GM19351 (cell line): ENCODE measurements around the gene PSMD7.
A peak's percentile ranks its signal among the peaks of the same experiment; 100 is the strongest.
"Not testable (repeated sequence)": the region's sequence is repeated elsewhere in the genome, so short reads cannot be mapped to it uniquely, and the experiment has no call there.

Source experiments
- ATAC-seq: cut with Tn5 transposase; IDR thresholded peaks from one replicate; pipeline ENCODE4 v1.9.1; 2021; ENCODE audit warnings: mild to moderate bottlenecking, moderate library complexity; ENCODE audit not compliant: unreplicated experiment

Gene PSMD7

DNA sequence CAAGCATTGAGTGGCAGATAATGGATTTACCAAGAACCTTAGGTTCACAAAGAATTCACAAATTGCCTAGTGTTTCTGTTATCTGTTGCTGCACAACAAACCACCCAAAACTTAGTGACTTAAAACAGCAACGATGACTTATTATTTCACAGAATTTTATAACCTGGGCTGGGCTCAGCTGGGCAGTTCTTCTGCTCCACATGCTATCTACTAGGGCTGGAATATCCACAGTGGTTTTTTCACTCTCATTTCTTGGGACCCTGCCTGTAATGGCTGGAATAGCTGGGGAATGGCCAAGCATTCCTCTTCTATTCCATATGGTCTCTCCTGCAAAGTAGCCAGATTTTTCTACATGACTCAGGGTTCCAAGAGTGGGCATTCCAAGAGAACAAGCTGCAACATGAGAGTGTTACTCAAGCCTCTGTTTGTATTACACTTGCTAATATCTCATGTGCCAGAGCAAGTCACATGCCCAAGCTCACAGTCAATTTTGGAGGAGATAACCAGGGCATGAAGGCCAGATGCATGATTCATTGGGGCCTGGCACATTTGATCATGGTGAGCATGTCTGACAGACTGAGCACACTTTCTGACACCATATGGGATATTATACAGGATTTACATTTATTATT, 4.9 kb upstream of the PSMD7 start:
- no peak for ATAC-seq

DNA sequence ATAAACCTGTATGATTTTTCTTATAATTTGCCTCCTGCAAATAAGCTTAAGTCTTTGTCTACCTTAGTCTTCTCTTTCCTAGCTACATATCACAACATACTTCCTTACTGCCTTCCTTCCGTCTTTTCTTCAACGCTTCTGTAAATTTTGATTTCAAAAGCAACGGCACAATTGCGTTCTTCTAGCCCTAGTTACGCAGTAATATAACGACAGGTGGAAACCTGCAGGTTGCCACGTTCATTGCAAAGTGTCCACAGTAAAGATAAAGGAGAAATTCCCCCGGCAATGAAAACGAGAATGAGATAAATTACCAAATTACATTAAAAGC, 546 bp upstream of the PSMD7 start:
- peak; percentile 24 for ATAC-seq

DNA sequence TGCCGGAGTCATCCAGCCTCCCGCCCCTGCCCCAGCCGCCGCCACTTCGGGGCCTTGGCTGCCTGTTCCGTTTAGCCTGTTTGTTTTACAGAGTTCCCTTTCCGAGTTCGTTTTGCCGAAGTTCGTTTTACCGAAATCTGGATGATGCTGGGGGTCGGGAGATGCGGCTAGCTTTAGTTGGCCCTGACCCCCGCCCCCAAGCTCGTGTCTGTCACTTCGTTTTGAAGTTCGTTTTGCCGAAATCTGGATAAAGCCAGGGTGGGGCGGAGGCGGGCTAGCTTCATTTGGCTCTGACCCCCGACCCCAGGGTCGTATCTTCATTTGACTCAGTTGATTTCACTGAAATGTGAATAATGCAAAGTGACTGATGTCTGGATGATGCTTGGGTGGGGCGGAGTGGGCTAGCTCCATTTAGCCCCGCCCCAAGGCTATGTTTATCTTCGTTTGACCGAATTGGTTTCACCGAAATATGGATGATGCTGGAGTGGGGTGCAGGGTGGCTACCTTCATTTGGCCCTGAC, 591 bp downstream of the PSMD7 start:
- ATAC-seq: peak; percentile 43

DNA sequence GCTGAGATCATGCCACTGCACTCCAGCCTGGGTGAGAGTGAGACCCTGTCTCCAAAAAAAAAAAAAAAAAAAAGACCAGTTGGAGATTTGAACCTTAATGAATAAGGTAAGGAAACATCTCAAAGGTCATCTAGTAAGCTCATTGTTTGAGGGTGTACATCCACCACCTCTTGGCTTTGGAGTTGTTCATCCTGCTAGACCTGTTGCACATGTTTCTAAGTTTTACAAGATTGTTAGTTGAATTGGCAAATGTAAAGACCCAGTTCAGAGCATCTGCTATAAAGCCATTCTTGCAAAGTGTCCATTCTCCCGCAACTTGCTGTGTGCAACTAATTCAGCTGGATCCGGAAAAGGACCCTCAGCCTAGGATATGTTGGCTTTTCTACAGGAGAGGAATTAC, 1.5 kb downstream of the PSMD7 start:
- no peak for ATAC-seq

DNA sequence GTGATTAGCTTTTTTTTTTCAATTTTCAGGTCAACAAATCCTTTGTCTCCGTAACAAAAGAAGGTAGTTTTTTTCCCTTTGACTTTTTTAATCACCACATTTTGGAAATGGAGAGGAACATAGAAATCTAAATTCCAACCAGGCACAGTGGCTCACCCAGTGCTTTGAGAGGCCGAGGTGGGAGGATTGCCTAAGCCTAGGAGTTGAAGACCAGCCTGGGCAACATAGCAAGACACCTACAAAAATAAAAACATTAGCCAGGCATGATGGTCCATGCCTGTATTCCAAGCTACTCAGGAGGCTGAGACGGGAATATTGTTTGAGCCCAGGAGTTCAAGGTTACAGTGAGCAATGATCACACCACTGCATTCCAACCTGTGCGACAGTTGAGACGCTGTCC, 5.7 kb downstream of the PSMD7 start:
- no peak for ATAC-seq

DNA sequence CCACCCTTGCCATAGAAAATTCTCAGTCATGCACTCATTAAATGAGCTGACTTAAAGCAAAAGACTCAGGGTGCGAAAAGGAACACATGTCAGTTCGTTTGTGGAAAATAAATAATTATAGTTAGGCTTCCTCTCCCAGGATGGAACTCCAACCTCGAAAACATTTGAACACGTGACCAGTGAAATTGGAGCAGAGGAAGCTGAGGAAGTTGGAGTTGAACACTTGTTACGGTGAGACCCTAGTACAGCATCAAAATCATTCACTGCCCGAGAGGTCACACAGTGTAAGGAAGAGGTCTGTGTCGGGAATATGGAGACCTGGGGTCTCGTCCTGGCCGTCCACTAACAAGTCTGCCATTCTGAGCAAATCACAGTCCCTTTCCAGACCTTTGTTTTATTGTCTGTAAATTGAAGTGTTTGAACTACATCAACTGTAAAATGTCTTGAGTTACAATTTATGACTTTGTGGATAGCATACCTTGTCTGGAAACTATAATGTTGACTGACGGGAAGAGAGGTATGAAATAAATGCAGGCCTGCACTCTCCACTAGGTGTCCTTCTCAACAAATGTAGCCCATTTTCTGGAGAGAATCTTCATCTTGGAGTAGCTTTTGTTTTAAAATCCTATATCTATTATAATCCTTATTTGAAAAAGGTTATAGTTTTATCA, 7.7 kb downstream of the PSMD7 start:
- ATAC-seq: no peak

DNA sequence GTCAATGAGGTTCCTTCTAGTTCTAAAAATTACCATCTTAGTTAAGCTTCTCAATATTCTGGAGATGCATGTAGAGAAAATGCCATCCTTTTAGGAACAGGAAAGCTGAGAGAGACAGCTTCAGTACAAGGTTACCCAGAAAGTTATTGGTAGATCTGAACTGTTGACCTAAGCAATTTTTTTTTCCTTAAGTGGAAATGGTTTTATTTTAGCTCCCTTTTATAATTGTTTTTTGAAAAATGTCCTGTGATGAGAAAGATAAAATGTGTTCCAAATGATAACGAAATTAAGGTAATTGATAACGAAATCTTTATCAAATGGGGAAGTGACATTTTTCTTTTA, 8.2 kb downstream of the PSMD7 start:
- ATAC-seq: no peak

DNA sequence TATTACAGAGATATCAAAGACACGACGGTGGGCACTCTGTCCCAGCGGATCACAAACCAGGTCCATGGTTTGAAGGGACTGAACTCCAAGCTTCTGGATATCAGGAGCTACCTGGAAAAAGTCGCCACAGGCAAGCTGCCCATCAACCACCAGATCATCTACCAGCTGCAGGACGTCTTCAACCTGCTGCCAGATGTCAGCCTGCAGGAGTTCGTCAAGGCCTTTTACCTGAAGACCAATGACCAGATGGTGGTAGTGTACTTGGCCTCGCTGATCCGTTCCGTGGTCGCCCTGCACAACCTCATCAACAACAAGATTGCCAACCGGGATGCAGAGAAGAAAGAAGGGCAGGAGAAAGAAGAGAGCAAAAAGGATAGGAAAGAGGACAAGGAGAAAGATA, 8.7 kb downstream of the PSMD7 start:
- no peak for ATAC-seq

DNA sequence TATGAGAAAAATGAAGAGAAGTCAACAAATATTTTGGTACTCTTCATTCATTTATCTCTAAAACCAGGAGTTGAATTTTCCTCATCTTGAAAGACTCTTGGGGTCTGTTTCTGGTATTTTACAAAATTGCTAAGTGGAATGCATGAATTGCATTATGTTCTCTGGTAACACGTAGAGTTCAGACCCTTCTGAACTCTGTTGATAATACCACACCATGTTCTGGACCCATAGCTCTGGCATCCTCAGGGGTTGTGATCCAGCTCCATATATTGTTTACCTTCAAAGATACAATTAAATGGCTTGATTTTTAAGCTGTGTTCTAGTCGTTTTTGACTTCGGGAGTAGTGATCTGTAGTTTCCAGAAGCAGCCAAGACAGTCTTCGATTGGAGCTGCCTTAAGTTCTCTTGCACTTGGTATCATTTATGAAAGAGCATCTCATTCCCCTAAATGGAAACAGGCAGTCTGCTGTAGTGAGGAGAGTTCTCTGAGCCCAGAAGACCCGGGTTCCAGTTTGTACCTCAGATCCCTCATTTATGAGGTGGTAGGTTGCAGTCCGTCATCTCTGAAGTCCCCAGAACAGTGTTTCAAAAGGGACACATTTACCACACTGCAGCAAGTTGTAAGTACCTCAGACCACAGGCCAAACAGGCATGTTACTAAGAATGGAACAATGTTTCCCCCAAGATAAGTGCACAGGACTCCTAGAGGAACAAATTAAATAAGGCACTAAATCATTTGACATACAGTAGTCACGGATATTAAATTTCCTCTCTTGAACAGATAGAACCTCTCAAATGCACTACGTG, 9.6 kb downstream of the PSMD7 start:
- ATAC-seq: no peak

DNA sequence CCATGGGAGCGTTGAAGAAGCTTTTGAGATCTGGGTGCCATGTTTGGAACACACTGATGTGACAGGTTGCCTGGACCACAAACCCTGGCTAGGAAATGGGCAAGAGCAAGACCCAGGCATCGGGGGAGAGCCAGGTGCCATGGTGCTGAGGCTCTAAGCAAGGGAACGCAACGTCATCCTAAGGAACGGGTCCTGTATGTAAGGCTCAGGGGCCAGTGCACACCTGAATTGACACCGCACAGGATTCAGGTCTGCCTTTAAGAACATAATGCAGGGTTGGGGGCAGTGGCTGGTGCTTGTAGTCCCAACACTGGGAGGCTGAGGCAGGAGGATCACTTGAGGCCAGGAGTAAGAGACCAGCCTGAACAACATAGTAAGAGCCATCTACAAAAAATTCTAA, 10.8 kb downstream of the PSMD7 start:
- ATAC-seq: no peak

DNA sequence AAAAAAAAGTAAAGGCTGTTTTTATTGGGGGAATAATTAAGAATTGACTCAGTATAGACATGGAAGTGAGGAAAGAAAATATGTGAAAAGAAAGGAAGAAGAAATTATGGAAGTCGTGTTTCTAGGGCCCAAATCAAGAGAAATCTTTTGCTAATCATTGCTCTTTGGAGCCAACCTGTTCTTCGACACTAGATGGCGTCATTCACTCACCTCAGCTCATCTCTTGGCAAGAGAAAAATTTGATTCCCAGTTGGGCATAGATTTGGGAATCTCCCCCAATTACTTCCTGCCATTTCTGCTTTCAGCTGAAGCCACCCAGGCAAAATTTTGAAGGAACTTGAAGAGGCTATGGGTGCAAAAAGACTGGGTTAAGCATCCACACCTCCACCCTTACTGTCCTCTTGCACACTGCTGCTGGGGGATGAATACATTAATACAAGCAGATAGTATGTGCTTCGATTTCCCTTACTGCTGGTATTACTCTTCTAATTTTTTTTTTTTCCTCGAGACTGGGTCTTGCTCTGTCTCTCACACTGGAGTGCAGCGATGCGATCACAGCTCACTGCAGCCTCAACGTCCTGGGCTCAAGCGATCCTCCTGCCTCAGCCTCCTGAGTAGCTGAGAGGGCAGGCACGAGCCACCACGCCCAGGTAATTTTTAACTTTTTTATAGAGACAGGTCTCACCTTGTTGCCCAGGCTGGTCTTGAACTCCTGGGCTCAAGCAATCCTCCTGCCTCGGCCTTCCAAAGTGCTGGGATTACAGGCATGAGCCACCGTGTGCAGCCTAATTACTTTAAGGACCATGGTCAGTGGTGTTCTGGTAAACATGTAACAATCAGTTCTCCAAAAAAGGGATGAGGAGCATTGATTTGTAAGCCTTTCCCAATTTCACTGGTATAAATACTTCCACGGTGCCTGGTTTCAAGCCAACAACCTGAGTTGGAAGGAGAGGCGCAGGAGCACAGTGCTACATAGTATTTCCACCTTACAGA, 13.5 kb downstream of the PSMD7 start:
- ATAC-seq: no peak

DNA sequence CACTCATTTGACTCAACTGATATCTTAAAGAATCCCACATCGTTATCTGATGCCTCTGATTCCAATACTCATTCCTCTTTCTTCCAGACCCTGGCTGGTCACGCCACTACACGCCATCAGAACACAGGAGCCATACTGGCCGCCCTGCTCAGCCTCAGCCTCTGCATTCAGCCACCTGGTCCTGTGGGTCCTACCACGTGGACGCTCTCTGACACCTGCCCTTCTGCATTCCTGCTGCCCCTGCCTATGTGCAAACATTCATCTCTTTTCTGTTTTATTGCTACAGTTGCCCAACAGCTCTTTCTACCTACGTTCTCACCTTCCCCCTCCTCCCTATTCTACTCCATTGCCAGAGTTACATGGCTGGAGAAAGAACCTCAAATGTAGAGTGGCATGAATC, 18.4 kb downstream of the PSMD7 start:
- no peak for ATAC-seq

DNA sequence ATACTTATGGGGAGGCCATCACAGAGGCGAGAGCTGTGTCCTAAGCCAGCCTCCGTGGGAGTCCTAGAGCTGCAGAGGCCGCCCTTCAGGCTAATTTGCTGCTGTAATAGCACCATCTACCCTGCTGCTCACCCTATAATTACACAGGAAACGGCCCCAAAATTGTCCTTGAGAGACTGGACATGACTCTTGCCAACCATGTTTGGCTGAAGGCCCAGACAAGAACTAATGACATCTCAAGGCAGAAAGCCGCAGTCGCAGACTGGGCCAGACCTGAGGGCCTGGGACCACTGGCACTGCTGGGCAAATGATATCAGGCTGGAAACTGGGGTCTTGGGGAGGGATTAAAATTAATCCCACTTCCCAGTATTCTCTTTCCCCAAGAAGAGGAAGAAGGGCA, 24.1 kb downstream of the PSMD7 start:
- ATAC-seq: no peak

DNA sequence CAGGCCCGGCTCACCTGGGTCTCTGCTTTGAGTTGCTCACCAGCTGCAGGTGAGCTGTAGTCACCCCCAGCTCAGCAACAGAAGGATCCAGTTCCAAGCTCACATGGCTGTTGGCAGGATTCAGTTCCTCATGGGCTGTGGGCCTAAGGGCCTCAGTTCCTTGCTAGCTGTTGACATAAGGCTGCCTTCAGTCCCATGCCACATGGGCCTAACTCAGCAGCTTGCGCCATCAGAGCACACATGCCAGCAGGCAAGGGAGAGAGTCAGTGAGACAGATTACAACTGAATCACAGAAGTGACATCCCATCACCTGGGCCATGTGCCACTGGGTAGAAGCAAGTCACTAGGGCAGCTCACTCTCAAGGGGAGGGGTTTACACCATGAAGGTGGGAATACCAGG, 24.7 kb downstream of the PSMD7 start:
- no peak for ATAC-seq

DNA sequence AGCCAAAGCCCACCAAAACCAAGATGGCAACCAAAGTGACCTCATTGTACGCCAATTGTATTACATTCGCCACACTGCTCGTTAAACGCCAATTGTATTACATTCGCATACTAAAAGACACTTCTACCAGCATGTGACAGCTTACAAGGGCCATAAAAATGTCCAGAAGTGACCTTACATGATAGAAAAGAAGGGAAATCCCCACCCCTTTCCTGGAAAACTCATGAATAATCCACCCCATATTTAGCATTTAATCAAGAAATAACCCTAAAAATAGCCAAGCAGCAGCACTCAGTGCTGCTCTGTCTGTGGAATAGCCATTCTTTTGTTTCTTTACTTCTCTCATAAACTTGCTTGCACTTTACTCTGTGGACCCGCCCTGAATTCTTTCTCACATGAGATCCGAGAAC, 25.7 kb downstream of the PSMD7 start:
- ATAC-seq: no peak

DNA sequence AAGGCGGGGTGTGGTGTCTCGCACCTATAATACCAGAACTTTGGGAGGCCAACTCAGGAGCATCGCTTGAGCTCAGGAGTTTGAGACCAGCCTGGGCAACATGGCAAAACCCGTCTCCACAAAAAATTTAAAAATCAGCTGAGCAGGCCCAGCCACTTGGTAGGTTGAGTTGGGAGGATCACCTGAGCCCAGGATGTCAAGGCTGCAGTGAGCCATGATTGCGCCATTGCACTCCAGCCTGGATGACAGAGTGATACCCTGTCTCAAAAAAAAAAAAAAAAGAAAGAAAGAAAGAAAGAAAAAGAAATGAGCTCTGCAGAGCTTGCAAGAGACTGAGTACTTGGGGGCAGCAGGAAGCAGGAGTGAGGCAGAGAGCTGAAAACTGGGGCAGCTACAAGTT, 28.2 kb downstream of the PSMD7 start:
- not testable (repeated sequence) for ATAC-seq

DNA sequence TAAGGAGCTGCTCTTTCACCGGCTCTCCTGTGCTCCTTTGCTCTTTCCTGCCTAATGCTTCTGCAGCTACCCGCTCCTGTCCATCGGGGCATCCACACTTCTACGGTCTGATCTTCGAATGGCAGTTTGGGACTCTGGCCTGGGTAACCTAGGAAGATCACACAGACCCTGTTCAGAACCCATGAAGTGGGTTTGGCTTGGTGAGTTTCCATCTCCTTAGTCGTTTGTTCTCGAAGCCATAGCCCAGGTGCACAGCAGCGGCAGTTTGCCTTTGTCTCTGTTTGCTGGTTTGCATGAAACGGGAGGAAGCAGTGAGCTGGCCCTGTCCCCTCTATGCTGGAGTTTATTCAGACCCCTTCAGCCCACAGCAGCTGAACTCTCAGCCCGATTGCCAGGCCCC, 29.0 kb downstream of the PSMD7 start:
- no peak for ATAC-seq

DNA sequence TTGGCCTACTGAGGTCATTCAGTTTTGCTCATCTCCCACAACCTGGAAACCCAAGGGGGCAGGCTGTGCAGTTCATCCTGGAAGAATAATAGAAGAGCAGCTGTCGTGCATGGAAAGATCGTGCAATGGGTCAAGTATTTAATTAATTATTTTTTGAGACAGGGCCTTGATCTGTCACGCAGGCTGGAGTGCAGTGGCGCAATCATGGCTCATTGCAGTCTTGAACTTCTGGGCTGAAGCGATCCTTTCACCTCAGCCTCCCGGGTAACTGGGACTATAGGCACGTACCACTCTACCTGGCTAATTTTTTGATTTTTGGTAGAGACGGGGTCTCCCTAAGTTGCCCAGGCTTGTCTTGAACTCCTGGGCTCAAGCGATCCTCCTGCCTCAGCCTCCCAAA, 31.7 kb downstream of the PSMD7 start:
- not testable (repeated sequence) for ATAC-seq

DNA sequence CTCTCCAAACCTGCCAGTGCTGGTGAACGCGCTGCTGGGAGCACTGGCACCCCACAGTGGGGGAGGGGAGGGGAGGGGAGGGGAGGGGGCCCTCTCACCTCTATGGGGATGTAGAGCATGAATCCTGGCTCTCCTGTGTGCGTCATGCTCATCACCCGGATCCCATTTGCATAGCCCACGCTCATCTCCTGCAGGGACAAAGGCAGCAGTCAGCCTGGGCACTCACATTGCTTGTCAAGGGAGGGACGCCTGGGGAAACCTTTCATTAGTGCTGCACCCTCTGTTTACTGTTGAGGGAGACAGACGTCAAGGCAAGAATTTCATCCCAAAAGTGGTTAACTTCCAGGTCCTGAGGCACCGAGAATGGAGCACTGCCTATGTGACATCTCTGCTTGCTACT, 35.9 kb downstream of the PSMD7 start:
- not testable (repeated sequence) for ATAC-seq

DNA sequence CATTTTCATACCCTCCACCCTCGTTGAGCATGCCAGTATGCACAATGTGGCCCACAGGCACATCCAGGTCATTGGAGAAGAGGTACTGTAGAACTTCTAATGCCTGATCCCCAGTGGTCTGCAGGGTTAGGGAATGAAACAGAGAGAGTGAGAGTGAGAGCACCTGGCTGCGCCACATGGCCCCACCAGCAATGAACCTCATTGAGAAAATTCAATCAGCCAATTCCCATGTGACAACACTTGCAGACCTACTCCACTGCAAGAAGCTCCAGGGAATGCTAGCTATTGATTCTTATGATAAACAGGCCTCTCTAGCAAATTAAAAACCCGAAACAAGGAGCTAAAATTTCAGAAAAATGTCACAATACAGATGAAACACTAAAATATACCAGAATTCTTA, 40.9 kb downstream of the PSMD7 start:
- ATAC-seq: not testable (repeated sequence)

DNA sequence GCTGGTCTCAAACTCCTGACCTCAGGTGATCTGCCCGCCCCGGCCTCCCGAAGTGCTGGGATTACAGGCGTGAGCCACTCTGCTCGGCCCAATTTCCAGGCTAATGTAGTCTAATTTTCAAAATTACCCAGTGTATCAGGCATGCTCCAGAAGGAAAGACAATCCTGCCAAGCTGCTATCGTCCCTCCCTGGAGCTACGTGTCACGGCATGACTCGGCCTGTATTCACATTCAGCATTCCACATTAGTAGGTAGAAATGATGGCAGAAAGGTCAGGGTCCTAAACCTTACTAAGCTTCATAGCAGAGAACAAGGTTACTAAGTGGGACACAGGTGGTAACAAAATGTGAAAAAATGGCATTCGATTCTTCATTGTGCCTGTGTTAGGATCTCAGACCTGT, 42.6 kb downstream of the PSMD7 start:
- not testable (repeated sequence) for ATAC-seq
